Trophoblast cell (in vitro differentiated cells and primary cell): ENCODE results near the gene PAEP.

ENCODE experiments used
- DNase-seq, 2 donors: peaks; one replicate each; pipeline ENCODE4 v3.0.0-alpha.2; 2016
- H2AFZ ChIP-seq: 2 replicates; pipeline ENCODE4 v1.6.1; 2013; ENCODE audit warnings: low read length, moderate library complexity, mild to moderate bottlenecking; ENCODE audit not compliant: insufficient read depth, poor library complexity
- H2AK5ac ChIP-seq: 2 replicates; pipeline ENCODE4 v1.6.1; 2013; ENCODE audit warnings: mild to moderate bottlenecking, low read length
- H2BK120ac ChIP-seq: 2 replicates; pipeline ENCODE4 v1.6.1; 2013; ENCODE audit warnings: low read length, mild to moderate bottlenecking, moderate library complexity; ENCODE audit not compliant: insufficient read depth, poor library complexity
- H2BK12ac ChIP-seq: 2 replicates; pipeline ENCODE4 v1.6.1; 2013; ENCODE audit warnings: mild to moderate bottlenecking, low read length, moderate library complexity
- H2BK5ac ChIP-seq: 2 replicates; pipeline ENCODE4 v1.6.1; 2013; ENCODE audit warnings: low read length, low read depth, moderate library complexity, mild to moderate bottlenecking; ENCODE audit not compliant: poor library complexity
- H3K14ac ChIP-seq: 2 replicates; pipeline ENCODE4 v1.6.1; 2013; ENCODE audit warnings: mild to moderate bottlenecking, low read length
- H3K18ac ChIP-seq: 2 replicates; pipeline ENCODE4 v1.6.1; 2013; ENCODE audit warnings: mild to moderate bottlenecking, low read length
- H3K23ac ChIP-seq: 2 replicates; pipeline ENCODE4 v1.6.1; 2013; ENCODE audit warnings: low read length
- H3K27ac ChIP-seq: 2 replicates; pipeline ENCODE4 v1.5.1; 2013; ENCODE audit warnings: low read depth, mild to moderate bottlenecking, inconsistent platforms, low read length, moderate library complexity
- H3K27me3 ChIP-seq: 2 replicates; pipeline ENCODE4 v1.6.1; 2013; ENCODE audit warnings: inconsistent platforms, mild to moderate bottlenecking, low read length, moderate library complexity; ENCODE audit not compliant: insufficient read depth
- H3K36me3 ChIP-seq, 2 experiments: 1 replicate in 1 of 2; 2 replicates in 1 of 2; pipeline ENCODE4 v1.6.1; 2013; ENCODE audit warnings: low read length in 2 of 2, mild to moderate bottlenecking in 2 of 2, moderate library complexity in 1 of 2; ENCODE audit not compliant: insufficient read depth in 2 of 2, control insufficient read depth in 1 of 2
- H3K4ac ChIP-seq: 2 replicates; pipeline ENCODE4 v1.6.1; 2013; ENCODE audit warnings: low read depth, mild to moderate bottlenecking, low read length, moderate library complexity
- H3K4me1 ChIP-seq, 2 experiments: 1 replicate in 1 of 2; 2 replicates in 1 of 2; pipeline ENCODE4 v1.6.1; 2013; ENCODE audit warnings: low read length in 2 of 2, mild to moderate bottlenecking in 2 of 2, moderate library complexity in 1 of 2; ENCODE audit not compliant: insufficient read depth in 2 of 2, control insufficient read depth in 1 of 2
- H3K4me2 ChIP-seq: 2 replicates; pipeline ENCODE4 v1.6.1; 2013; ENCODE audit warnings: inconsistent platforms, mild to moderate bottlenecking, low read length, moderate library complexity
- H3K4me3 ChIP-seq: 2 replicates; pipeline ENCODE4 v1.5.1; 2013; ENCODE audit warnings: mild to moderate bottlenecking, low read depth, low read length, inconsistent platforms
- H3K79me1 ChIP-seq: one replicate; pipeline ENCODE4 v1.6.1; 2013; ENCODE audit warnings: low read length
- H3K79me2 ChIP-seq: 2 replicates; pipeline ENCODE4 v1.6.1; 2013; ENCODE audit warnings: low read length, mild to moderate bottlenecking; ENCODE audit not compliant: control insufficient read depth, insufficient read depth, poor library complexity
- H3K9ac ChIP-seq: 2 replicates; pipeline ENCODE4 v1.6.1; 2013; ENCODE audit warnings: mild to moderate bottlenecking, low read length
- H3K9me3 ChIP-seq: 2 replicates; pipeline ENCODE4 v1.6.1; 2013; ENCODE audit warnings: low read depth, mild to moderate bottlenecking, control low read depth, inconsistent platforms, low read length; ENCODE audit not compliant: insufficient read depth
- H4K12ac ChIP-seq: 2 replicates; pipeline ENCODE4 v1.6.1; 2013; ENCODE audit warnings: low read depth, mild to moderate bottlenecking, low read length, moderate library complexity
- H4K8ac ChIP-seq: 2 replicates; pipeline ENCODE4 v1.6.1; 2013; ENCODE audit warnings: low read depth, mild to moderate bottlenecking, low read length, moderate library complexity
- H4K91ac ChIP-seq: one replicate; pipeline ENCODE4 v1.6.1; 2013; ENCODE audit warnings: low read depth, mild to moderate bottlenecking, low read length, moderate library complexity
- WGBS: extraction: QIAGEN DNeasy Blood & Tissue Kit; methylation state at CpG from one replicate; pipeline ENCODE4 v1.1.7; 2013; ENCODE audit warnings: missing lambda C conversion rate; ENCODE audit not compliant: insufficient read length, insufficient coverage; ENCODE audit errors: extremely low coverage; 5-methylcytosine and 5-hydroxymethylcytosine counted together

Gene PAEP

GRCh38 chr9:135580664-135581380 is 19.3 kb downstream of the PAEP start:
- Histone ChIP-seq H2BK120ac (no peak overlapping the region), H3K4me3 (no peak overlapping the region), H3K9me3 (peaks cover 13% of the 10 kb centered on the region), H3K9ac (no peak overlapping the region), H3K4me2 (no peak overlapping the region), H3K23ac (no peak overlapping the region), H4K8ac (no peak overlapping the region), H4K91ac (no peak overlapping the region), H3K14ac (no peak overlapping the region), H3K36me3 (no peaks in the 10 kb centered on the region), H2BK5ac (no peak overlapping the region), H4K12ac (no peak overlapping the region), H3K18ac (no peak overlapping the region), H3K79me1 (no peaks in the 10 kb centered on the region), H3K4me1 (no peaks in the 10 kb centered on the region), H2AK5ac (no peak overlapping the region), H3K79me2 (no peaks in the 10 kb centered on the region), H2AFZ (no peak overlapping the region), H2BK12ac (no peak overlapping the region), H3K4ac (no peak overlapping the region), H3K27ac (no peak overlapping the region), H3K27me3 (no peaks in the 10 kb centered on the region)
- WGBS: no CpG with 5 or more reads among the region's 11 CpGs
- DNase-seq: no peak

- Histone ChIP-seq H3K14ac (no peak overlapping the region), H2BK120ac (no peak overlapping the region), H4K91ac (no peak overlapping the region), H2AFZ (no peak overlapping the region), H3K18ac (no peak overlapping the region), H4K8ac (no peak overlapping the region), H3K4me2 (no peak overlapping the region), H3K4ac (no peak overlapping the region), H3K4me1 (peaks cover 0 to under 1% of the 10 kb centered on the region in 2 experiments), H4K12ac (no peak overlapping the region), H3K4me3 (peak overlapping the region; percentile 49), H3K9ac (no peak overlapping the region), H3K79me2 (no peaks in the 10 kb centered on the region), H3K27ac (no peak overlapping the region), H2BK5ac (no peak overlapping the region), H2BK12ac (no peak overlapping the region), H3K23ac (peak overlapping the region; percentile 27), H2AK5ac (no peak overlapping the region), H3K27me3 (no peaks in the 10 kb centered on the region), H3K79me1 (no peaks in the 10 kb centered on the region), H3K9me3 (peaks cover 12% of the 10 kb centered on the region), H3K36me3 (no peaks in the 10 kb centered on the region)
- 100% methylated on average over 3 of the region's 18 CpGs for WGBS
- DNase-seq: no peak
These were observed 20.3 kb downstream of the PAEP start for GRCh38 chr9:135581636-135582426.

GRCh38 chr9:135582541-135582940 is 21.0 kb downstream of the PAEP start:
- Histone ChIP-seq H3K27ac (no peak overlapping the region), H2AFZ (no peak overlapping the region), H4K12ac (no peak overlapping the region), H3K4me3 (no peak overlapping the region), H4K91ac (no peak overlapping the region), H3K79me1 (no peaks in the 10 kb centered on the region), H3K9me3 (peaks cover 12% of the 10 kb centered on the region), H3K4me2 (no peak overlapping the region), H2BK120ac (no peak overlapping the region), H3K9ac (no peak overlapping the region), H3K4me1 (peaks cover 0 to 2% of the 10 kb centered on the region in 2 experiments), H2BK12ac (no peak overlapping the region), H4K8ac (no peak overlapping the region), H3K36me3 (no peaks in the 10 kb centered on the region), H3K23ac (no peak overlapping the region), H3K4ac (no peak overlapping the region), H3K79me2 (no peaks in the 10 kb centered on the region), H3K27me3 (no peaks in the 10 kb centered on the region), H2BK5ac (no peak overlapping the region), H2AK5ac (no peak overlapping the region), H3K18ac (no peak overlapping the region), H3K14ac (no peak overlapping the region)
- DNase-seq: no peak
- no CpG with 5 or more reads among the region's 14 CpGs for WGBS

DNA sequence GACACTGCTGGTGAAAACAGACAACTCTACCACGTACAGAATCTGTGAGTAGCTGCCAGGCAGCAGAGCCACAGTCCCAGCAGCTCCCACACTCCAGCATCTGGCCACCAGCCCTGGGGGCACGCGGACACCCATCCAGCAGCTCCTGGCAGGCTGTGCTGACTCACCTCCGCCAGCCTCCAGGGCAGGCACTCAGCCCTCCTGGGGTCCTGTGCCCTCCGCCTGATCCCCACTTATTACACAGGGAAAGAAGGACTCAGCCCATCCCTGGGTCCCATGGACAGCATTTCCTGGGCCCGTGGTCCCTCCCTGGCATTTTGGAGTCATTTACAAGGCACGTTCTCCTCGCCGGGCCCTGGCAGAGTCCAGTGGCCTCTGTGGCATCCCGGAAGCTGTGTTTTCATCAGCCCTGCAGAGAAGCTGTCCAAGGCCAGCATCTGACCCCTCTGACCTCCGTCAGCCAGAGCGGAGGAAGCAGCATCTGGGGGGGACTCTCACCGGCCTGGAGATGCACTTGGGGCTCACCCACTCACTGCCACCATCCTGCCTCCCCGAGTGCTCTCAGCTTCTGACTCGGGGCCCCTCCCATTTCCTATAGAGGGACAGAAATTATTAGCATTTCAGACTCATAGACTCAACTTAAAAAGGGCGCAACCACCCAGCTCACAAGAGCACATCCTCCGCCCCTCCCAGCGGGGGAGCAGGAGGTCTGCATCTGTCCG is 21.6 kb downstream of the PAEP start:
- no peak overlapping the region for H3K23ac ChIP-seq
- no peak overlapping the region for H2BK120ac ChIP-seq
- H3K4me2 ChIP-seq: no peak overlapping the region
- H3K36me3 ChIP-seq: no peaks in the 10 kb centered on the region
- no peak overlapping the region for H3K4me3 ChIP-seq
- H3K4me1 ChIP-seq: peaks cover 0 to 2% of the 10 kb centered on the region in 2 experiments
- no peak overlapping the region for H2BK5ac ChIP-seq
- no peak overlapping the region for H2AFZ ChIP-seq
- WGBS: no CpG with 5 or more reads among the region's 19 CpGs
- no peak overlapping the region for H2AK5ac ChIP-seq
- no peak overlapping the region for H3K4ac ChIP-seq
- no peak overlapping the region for H4K8ac ChIP-seq
- no peaks in the 10 kb centered on the region for H3K79me1 ChIP-seq
- H3K18ac ChIP-seq: no peak overlapping the region
- H3K9me3 ChIP-seq: peaks cover 12% of the 10 kb centered on the region
- no peak for DNase-seq
- H3K27ac ChIP-seq: no peak overlapping the region
- no peak overlapping the region for H4K91ac ChIP-seq
- no peaks in the 10 kb centered on the region for H3K79me2 ChIP-seq
- no peak overlapping the region for H4K12ac ChIP-seq
- H3K27me3 ChIP-seq: no peaks in the 10 kb centered on the region
- H2BK12ac ChIP-seq: no peak overlapping the region
- H3K9ac ChIP-seq: no peak overlapping the region
- no peak overlapping the region for H3K14ac ChIP-seq
